HepG2 (cell line): ENCODE measurements around the gene MIER1. TPM values are rescaled to one million over a fixed set of nuclear protein-coding genes. Genes with fewer than 3 reads are reported as not detected.

Experiments used
- EED ChIP-seq: sonication (generic); formaldehyde crosslinking; IDR thresholded peaks from 2 replicates; pipeline ENCODE4 v1.5.0; 2020; ENCODE audit warnings: mild to moderate bottlenecking, missing genetic modification reagents
- FOXC1 ChIP-seq: sonication (generic); formaldehyde crosslinking; IDR thresholded peaks from 2 replicates; pipeline ENCODE4 v1.8.0; 2022; ENCODE audit warnings: mild to moderate bottlenecking, missing genetic modification reagents, borderline replicate concordance
- FOXP4 ChIP-seq: sonication (generic); formaldehyde crosslinking; IDR thresholded peaks from 2 replicates; pipeline ENCODE4 v1.4.0; 2020; ENCODE audit warnings: missing genetic modification reagents
- GABPA ChIP-seq, 2 experiments: IDR thresholded peaks; 2 replicates each; pipeline ENCODE4 v1.6.1; 2011 to 2016; ENCODE audit warnings: low read depth in 2 of 2, low read length in 1 of 2, missing biosample characterization in 1 of 2, missing genetic modification characterization in 1 of 2
- GPBP1L1 ChIP-seq: sonication (generic); formaldehyde crosslinking; IDR thresholded peaks from 2 replicates; pipeline ENCODE4 v1.5.0; 2020; ENCODE audit warnings: mild to moderate bottlenecking, missing genetic modification reagents
- HOXA9 ChIP-seq: sonication (generic); formaldehyde crosslinking; IDR thresholded peaks from 2 replicates; pipeline ENCODE4 v1.8.1; 2022; ENCODE audit warnings: missing genetic modification reagents, mild to moderate bottlenecking, moderate library complexity, borderline replicate concordance
- KLF11 ChIP-seq: IDR thresholded peaks from 2 replicates; pipeline ENCODE4 v1.6.1; 2016; ENCODE audit warnings: missing compliant biosample characterization
- LBX2 ChIP-seq: sonication (generic); formaldehyde crosslinking; IDR thresholded peaks from 2 replicates; pipeline ENCODE4 v1.5.0; 2020; ENCODE audit warnings: missing genetic modification reagents, mild to moderate bottlenecking, borderline replicate concordance
- MTA1 ChIP-seq: sonication (generic); formaldehyde crosslinking; IDR thresholded peaks from 2 replicates; pipeline ENCODE4 v1.4.0; 2020; ENCODE audit warnings: missing genetic modification reagents, mild to moderate bottlenecking, borderline replicate concordance
- NR3C1 ChIP-seq: sonication (generic); formaldehyde crosslinking; IDR thresholded peaks from 2 replicates; pipeline ENCODE4 v1.4.0; 2020; ENCODE audit warnings: missing genetic modification reagents
- RBFOX2 ChIP-seq: fragments of 200-400 bp; formaldehyde crosslinking; IDR thresholded peaks from 2 replicates; pipeline ENCODE4 v1.6.1; 2017; ENCODE audit warnings: low read depth, mild to moderate bottlenecking, low read length
- SMAD9 ChIP-seq: sonication (generic); formaldehyde crosslinking; IDR thresholded peaks from 2 replicates; pipeline ENCODE4 v1.5.1; 2020; ENCODE audit warnings: mild to moderate bottlenecking, missing genetic modification reagents
- SRY ChIP-seq: sonication (generic); formaldehyde crosslinking; IDR thresholded peaks from 2 replicates; pipeline ENCODE4 v1.8.0; 2022; ENCODE audit warnings: mild to moderate bottlenecking, missing genetic modification reagents
- ZMAT3 ChIP-seq: sonication (generic); formaldehyde crosslinking; conservative IDR thresholded peaks from 2 replicates; pipeline ENCODE4 v1.7.0; 2021; ENCODE audit warnings: missing genetic modification reagents
- ZNF138 ChIP-seq: sonication (generic); formaldehyde crosslinking; IDR thresholded peaks from 2 replicates; pipeline ENCODE4 v1.5.0; 2020; ENCODE audit warnings: mild to moderate bottlenecking, low read depth, missing genetic modification reagents
- ZNF292 ChIP-seq: sonication (generic); formaldehyde crosslinking; IDR thresholded peaks from 2 replicates; pipeline ENCODE4 v1.8.1; 2022; ENCODE audit warnings: mild to moderate bottlenecking, low read depth, missing genetic modification reagents, borderline replicate concordance
- ZNF296 ChIP-seq: sonication (generic); formaldehyde crosslinking; conservative IDR thresholded peaks from 2 replicates; pipeline ENCODE4 v1.5.0; 2020; ENCODE audit warnings: mild to moderate bottlenecking, missing genetic modification reagents
- ZNF350 ChIP-seq: sonication (generic); formaldehyde crosslinking; IDR thresholded peaks from 2 replicates; pipeline ENCODE4 v1.4.0; 2020; ENCODE audit warnings: mild to moderate bottlenecking, low read depth, missing genetic modification reagents, borderline replicate concordance
- ZNF549 ChIP-seq: sonication (generic); formaldehyde crosslinking; IDR thresholded peaks from 2 replicates; pipeline ENCODE4 v1.5.0; 2020; ENCODE audit warnings: missing genetic modification reagents
- ZNF619 ChIP-seq: sonication (generic); formaldehyde crosslinking; IDR thresholded peaks from 2 replicates; pipeline ENCODE4 v1.4.0; 2020; ENCODE audit warnings: mild to moderate bottlenecking, missing genetic modification reagents
- ZNF670 ChIP-seq: sonication (generic); formaldehyde crosslinking; IDR thresholded peaks from 2 replicates; pipeline ENCODE4 v1.8.0; 2022; ENCODE audit warnings: mild to moderate bottlenecking, missing genetic modification reagents, borderline replicate concordance
- polyA plus RNA-seq, 8 experiments: library from polyadenylated mRNA; depleted of rRNA in 3 of 8; stranded (reverse) in 7 of 8; unstranded in 1 of 8; fragments of >200 nt; fragmentation: Illumina TruSeq in 4 of 8; extraction: Trizol in 4 of 8; gene quantifications; 2 replicates each; pipeline versions ENCODE4 v1.2.1 to v1.2.3, GENCODE V29; 2011 to 2016; ENCODE audit warnings: low read depth in 4 of 8, missing spikeins in 1 of 8, mixed read lengths in 1 of 8; ENCODE audit not compliant: insufficient read depth in 1 of 8
- total RNA-seq, 5 experiments: library from RNA; depleted of rRNA; stranded (reverse); fragments of >200 nt; fragmentation: Illumina TruSeq; extraction: Trizol; gene quantifications; 2 replicates each; pipeline ENCODE4 v1.2.3, GENCODE V29; 2016; ENCODE audit warnings: low read depth in 1 of 5

MIER1 gene
- total and polyA plus RNA-seq, 2 of the 13 experiments (the other 11 are each of a cell fraction or from before 2014, with no cell fraction given) = 7.0 to 30.4 TPM

DNA sequence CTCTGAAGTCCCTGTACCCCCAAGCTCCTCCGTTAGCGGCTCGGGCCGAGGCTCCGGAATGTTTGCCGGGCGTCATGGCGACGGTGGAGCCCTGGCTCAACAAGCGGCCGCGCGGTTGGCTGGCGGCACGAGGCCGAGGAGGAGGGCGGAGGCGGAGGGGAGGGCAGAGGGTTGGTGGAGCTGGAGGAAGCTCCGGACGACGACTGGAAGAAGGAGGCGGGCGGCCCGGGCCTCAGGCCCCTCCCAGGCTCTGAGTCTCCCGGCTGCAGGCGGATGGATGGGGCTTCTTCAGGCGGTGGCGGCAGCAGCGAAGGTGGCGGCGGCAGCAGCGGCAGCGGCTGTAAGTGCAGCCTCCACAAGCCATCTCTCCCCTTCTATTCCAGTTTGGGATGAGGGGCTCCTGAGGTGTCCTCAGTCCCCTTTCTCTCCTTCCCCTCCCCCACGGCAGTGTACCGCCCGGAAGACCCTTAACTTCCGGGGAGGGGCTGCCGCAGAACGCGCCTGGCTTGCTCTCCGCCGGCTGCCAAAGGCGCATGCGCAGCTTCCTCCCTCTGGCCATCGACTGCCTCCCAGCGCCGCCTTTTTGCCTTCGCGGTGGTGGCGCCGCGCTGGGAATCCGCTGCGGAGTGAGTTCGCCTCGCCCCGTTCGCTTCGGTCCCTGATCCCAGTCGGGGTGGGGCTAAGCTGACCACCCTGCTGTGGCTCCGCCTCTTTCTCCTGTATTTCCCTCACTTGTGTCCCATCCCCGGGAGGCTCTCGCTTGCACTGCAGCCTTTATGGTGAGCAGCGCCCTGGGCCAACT is at the start of gene MIER1, which contains the start of gene DNAI4 (continued):
- peak; percentile 53; the same call in 1 of the 2 replicates for TF ChIP-seq ZNF292 (CRISPR knock-in tag)
- no peak for TF ChIP-seq MTA1 (CRISPR knock-in tag)
- no peak; the same call in 1 of the 2 replicates for TF ChIP-seq HOXA9 (CRISPR knock-in tag)
- TF ChIP-seq ZNF138 (CRISPR knock-in tag) = no peak
- TF ChIP-seq ZMAT3 (CRISPR knock-in tag) = peak; percentile 69
- TF ChIP-seq ZNF296 (CRISPR knock-in tag) = no peak
- no peak for TF ChIP-seq LBX2 (CRISPR knock-in tag)
- no peak for TF ChIP-seq EED (CRISPR knock-in tag)
- TF ChIP-seq GPBP1L1 (CRISPR knock-in tag) = no peak
- no peak for TF ChIP-seq SMAD9 (CRISPR knock-in tag)
- TF ChIP-seq NR3C1 = no peak
- TF ChIP-seq ZNF549 (CRISPR knock-in tag) = no peak
- TF ChIP-seq FOXC1 (CRISPR knock-in tag) = peak; percentile 38; the same call in 1 of the 2 replicates
- TF ChIP-seq ZNF670 (CRISPR knock-in tag) = no peak
- peak; percentile 84 for TF ChIP-seq ZNF350 (CRISPR knock-in tag)
- peak; percentile 76; the same call in 1 of the 2 replicates for TF ChIP-seq SRY (CRISPR knock-in tag)
- no peak for TF ChIP-seq FOXP4 (CRISPR knock-in tag)
- peak; percentile 71 for TF ChIP-seq GABPA (IDR thresholded peaks at IDR 0.05; ENCODE audit: low read depth, low read length)
- TF ChIP-seq GABPA (CRISPR knock-in tag; IDR thresholded peaks at IDR 0.05; ENCODE audit: low read depth) = peak; percentile 92
- TF ChIP-seq ZNF619 (CRISPR knock-in tag) = no peak
- peak; percentile 93 for TF ChIP-seq RBFOX2
- no peak for TF ChIP-seq KLF11 (CRISPR knock-in tag)
